Inferior parietal cortex (tissue), 1 donor: ENCODE measurements around the gene RLF.

Source experiments
- DNase-seq: peaks from one replicate; pipeline ENCODE4 v3.0.0-alpha.2; 2016; ENCODE audit errors: extremely low spot score

Gene RLF

GRCh38 chr1:40240390-40240789, 79.2 kb downstream of the RLF start:
- DNase-seq: no peak

GRCh38 chr1:40241362-40241761, 80.2 kb downstream of the RLF start:
- no peak for DNase-seq

GRCh38 chr1:40243351-40243750, 82.2 kb downstream of the RLF start:
- no peak for DNase-seq

- no peak for DNase-seq
Observed at GRCh38 chr1:40244138-40244744, 83.1 kb downstream of the RLF start.

GRCh38 chr1:40245686-40246085, 84.5 kb downstream of the RLF start:
- no peak for DNase-seq

GRCh38 chr1:40247655-40248054, 86.5 kb downstream of the RLF start, which contains the start of gene TMCO2:
TMCO2 (plus strand) TSS chr1:40247937; CDS start chr1:40247994, 57 bp downstream.
- DNase-seq: no peak

GRCh38 chr1:40248412-40248811, 87.2 kb downstream of the RLF start:
- no peak for DNase-seq

- no peak for DNase-seq
Observed at GRCh38 chr1:40251456-40251855, 90.3 kb downstream of the RLF start.

- DNase-seq: no peak
Observed at GRCh38 chr1:40252601-40253000, 91.4 kb downstream of the RLF start.

- DNase-seq: no peak
Observed at GRCh38 chr1:40255231-40255630, 94.0 kb downstream of the RLF start.

- DNase-seq: no peak
Observed at GRCh38 chr1:40256401-40257084, 95.4 kb downstream of the RLF start.

- DNase-seq: peak; percentile 79
Observed at GRCh38 chr1:40257313-40257687, 96.1 kb downstream of the RLF start.

- peak; percentile 97 for DNase-seq
Observed at GRCh38 chr1:40257688-40258444, 96.7 kb downstream of the RLF start, which contains the start of gene ZMPSTE24. ZMPSTE24 (plus strand) TSS chr1:40258236; CDS start chr1:40258272, 36 bp downstream.

- no peak for DNase-seq
Observed at GRCh38 chr1:40258445-40258769, 97.2 kb downstream of the RLF start.

- no peak for DNase-seq
Observed at GRCh38 chr1:40264354-40264781, 103.2 kb downstream of the RLF start.

- no peak for DNase-seq
Observed at GRCh38 chr1:40265298-40265697, 104.1 kb downstream of the RLF start.

GRCh38 chr1:40265919-40266318, 104.7 kb downstream of the RLF start:
- DNase-seq: no peak

GRCh38 chr1:40266786-40267535, 105.8 kb downstream of the RLF start:
- no peak for DNase-seq

- no peak for DNase-seq
Observed at GRCh38 chr1:40267767-40268187, 106.6 kb downstream of the RLF start.

GRCh38 chr1:40268211-40268610, 107.0 kb downstream of the RLF start:
- no peak for DNase-seq

- no peak for DNase-seq
Observed at GRCh38 chr1:40270152-40270834, 109.1 kb downstream of the RLF start.
